Activated naive CD4-positive, alpha-beta T cell treated with anti-CD3 and anti-CD28 coated beads, Interleukin-2, amount 10 ng/mL, durations not matched to agents 7 days and 5 days (primary cell): ENCODE results near the gene UTF1.

Source experiments
- CTCF ChIA-PET: fragments of 350-600 bp; sonication (Branson Sonifier 250); formaldehyde crosslinking; loops from one replicate; lab custom pipeline; 2021; ENCODE audit warnings: antibody characterized with exemption; lab: Charles Lee
- DNase-seq: peaks from one replicate; pipeline ENCODE4 v3.0.0-alpha.2; 2020
- H3K27ac Mint-ChIP-seq: one replicate; pipeline ENCODE4 v1.8.0; 2021; ENCODE audit warnings: mild to moderate bottlenecking, moderate library complexity, mixed read lengths
- H3K27me3 Mint-ChIP-seq: one replicate; pipeline ENCODE4 v1.8.0; 2021; ENCODE audit warnings: mild to moderate bottlenecking, mixed read lengths
- H3K36me3 Mint-ChIP-seq: one replicate; pipeline ENCODE4 v1.8.0; 2021; ENCODE audit warnings: mixed read lengths
- H3K4me1 Mint-ChIP-seq: one replicate; pipeline ENCODE4 v1.8.0; 2021; ENCODE audit warnings: mixed read lengths
- H3K4me3 Mint-ChIP-seq: one replicate; pipeline ENCODE4 v1.8.0; 2021; ENCODE audit warnings: mild to moderate bottlenecking, moderate library complexity, mixed read lengths
- H3K9me3 Mint-ChIP-seq: one replicate; pipeline ENCODE4 v1.8.0; 2021; ENCODE audit warnings: mixed read lengths

UTF1 gene

DNA sequence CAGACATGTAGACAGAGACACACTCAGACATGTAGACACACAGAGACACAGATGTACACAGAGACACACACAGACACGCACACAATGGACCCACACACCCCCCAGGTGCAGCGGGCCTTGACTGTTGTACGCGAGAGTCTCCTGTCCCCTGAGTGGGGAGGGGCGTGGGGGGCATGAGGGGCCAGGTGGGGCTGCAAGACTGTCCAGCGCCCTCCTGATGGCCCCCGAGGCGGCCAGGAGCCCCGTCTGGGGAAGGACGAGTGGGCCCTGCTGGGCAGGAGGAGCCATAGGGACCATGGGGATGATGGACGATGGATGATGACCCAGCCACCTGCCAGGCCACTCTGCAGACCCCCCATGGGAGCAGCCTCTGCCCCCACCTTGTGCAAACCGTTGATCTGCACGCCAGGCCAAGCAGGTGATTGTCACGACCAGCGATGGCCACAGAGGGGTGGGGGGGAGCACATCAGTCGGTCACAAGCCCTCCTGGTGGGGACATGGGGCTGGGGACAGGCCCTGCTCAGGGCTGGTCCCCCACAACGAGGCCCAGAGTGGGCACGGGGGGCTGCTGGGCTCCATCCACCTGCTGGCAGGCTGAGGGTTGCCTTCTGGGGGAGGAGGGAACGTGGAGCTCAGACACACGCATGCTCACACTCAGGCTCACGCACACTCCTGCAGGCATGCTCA is 19.2 kb downstream of the UTF1 start:
- H3K9me3 Mint-ChIP-seq: no peaks in the 10 kb centered on the region
- no peak overlapping the region for H3K27ac Mint-ChIP-seq
- no peaks in the 10 kb centered on the region for H3K36me3 Mint-ChIP-seq
- peaks cover 2% of the 10 kb centered on the region for H3K4me1 Mint-ChIP-seq
- peaks cover 25% of the 10 kb centered on the region for H3K27me3 Mint-ChIP-seq
- DNase-seq: no peak
- H3K4me3 Mint-ChIP-seq: no peak overlapping the region
- CTCF ChIA-PET: no interaction called here

GRCh38 chr10:133249975-133250754 is 20.1 kb downstream of the UTF1 start:
- Mint-ChIP-seq H3K4me1 (peaks cover 2% of the 10 kb centered on the region), H3K27ac (no peak overlapping the region), H3K4me3 (no peak overlapping the region), H3K9me3 (no peaks in the 10 kb centered on the region), H3K36me3 (no peaks in the 10 kb centered on the region), H3K27me3 (peaks cover 21% of the 10 kb centered on the region)
- no peak for DNase-seq
- CTCF ChIA-PET: no interaction called here

DNA sequence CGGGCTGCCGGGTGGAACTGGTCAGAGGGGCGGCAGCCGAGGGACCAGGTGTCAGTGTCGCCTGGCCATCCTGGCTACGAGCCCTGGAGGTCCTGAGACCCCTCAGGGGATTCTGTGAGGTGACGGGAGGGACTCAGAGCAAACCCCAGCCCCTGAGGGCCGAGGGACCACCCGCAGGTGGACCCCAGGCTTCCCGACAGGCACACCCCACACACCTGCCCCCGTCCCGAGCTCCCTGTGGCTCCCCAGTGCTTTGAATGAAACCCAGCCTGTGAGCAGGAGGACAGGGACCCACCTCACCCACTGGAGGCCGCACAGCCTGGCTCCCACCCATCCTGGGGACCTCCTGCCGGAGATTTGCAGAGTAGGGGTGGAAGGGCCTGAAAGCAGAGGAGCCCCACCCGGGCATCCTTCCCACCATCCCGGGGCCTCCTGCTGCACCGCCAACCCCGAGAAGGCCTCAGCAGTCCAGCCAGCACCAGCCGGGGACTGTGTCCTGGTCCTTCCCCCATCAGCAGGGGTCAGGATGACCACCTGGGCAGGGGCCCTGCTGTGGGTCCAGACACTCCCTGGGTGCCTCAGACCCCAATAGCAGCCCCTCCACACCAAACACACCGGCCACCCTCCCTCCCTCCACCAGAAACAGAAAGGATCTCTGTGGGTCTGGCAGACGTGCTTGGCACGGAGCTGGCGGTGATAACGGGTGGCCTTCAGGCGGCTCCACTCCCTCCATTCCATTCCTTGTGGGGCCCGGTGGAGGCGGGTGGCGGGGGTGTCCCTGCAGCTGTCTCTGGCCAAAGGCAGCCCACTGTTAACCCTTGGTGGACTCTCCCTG is 21.6 kb downstream of the UTF1 start:
- Mint-ChIP-seq H3K36me3 (no peaks in the 10 kb centered on the region), H3K9me3 (no peaks in the 10 kb centered on the region), H3K4me1 (peaks cover 6% of the 10 kb centered on the region), H3K27me3 (peaks cover 20% of the 10 kb centered on the region), H3K4me3 (no peak overlapping the region), H3K27ac (no peak overlapping the region)
- no peak for DNase-seq
- CTCF ChIA-PET: no interaction called here

- Mint-ChIP-seq H3K27ac (no peak overlapping the region), H3K9me3 (no peaks in the 10 kb centered on the region), H3K36me3 (no peaks in the 10 kb centered on the region), H3K4me3 (no peak overlapping the region), H3K27me3 (peaks cover 18% of the 10 kb centered on the region), H3K4me1 (peaks cover 10% of the 10 kb centered on the region)
- no peak for DNase-seq
- CTCF ChIA-PET: no interaction called here
Measured at GRCh38 chr10:133252223-133252552, 22.2 kb downstream of the UTF1 start.

- CTCF ChIA-PET: no interaction called here
- H3K9me3 Mint-ChIP-seq: no peaks in the 10 kb centered on the region
- H3K36me3 Mint-ChIP-seq: no peaks in the 10 kb centered on the region
- H3K27me3 Mint-ChIP-seq: peaks cover 17% of the 10 kb centered on the region
- no peak overlapping the region for H3K4me3 Mint-ChIP-seq
- H3K27ac Mint-ChIP-seq: no peak overlapping the region
- H3K4me1 Mint-ChIP-seq: peaks cover 22% of the 10 kb centered on the region
- DNase-seq: no peak
Measured at GRCh38 chr10:133253361-133253955, 23.4 kb downstream of the UTF1 start.

- no peak overlapping the region for H3K27ac Mint-ChIP-seq
Measured at GRCh38 chr10:133254421-133255120, 24.6 kb downstream of the UTF1 start.

GRCh38 chr10:133255323-133255722 is 25.3 kb downstream of the UTF1 start:
- Mint-ChIP-seq H3K4me3 (no peak overlapping the region), H3K27me3 (peaks cover 22% of the 10 kb centered on the region), H3K27ac (no peak overlapping the region), H3K36me3 (no peaks in the 10 kb centered on the region), H3K9me3 (no peaks in the 10 kb centered on the region), H3K4me1 (peaks cover 38% of the 10 kb centered on the region)
- CTCF ChIA-PET: no interaction called here
- DNase-seq: no peak

More at GRCh38 chr10:133254421-133255120, 24.6 kb downstream of the UTF1 start:
- H3K4me1 Mint-ChIP-seq: peaks cover 30% of the 10 kb centered on the region
- H3K4me3 Mint-ChIP-seq: no peak overlapping the region
- DNase-seq: no peak
- H3K27me3 Mint-ChIP-seq: peaks cover 21% of the 10 kb centered on the region
- CTCF ChIA-PET: no interaction called here
- H3K9me3 Mint-ChIP-seq: no peaks in the 10 kb centered on the region
- no peaks in the 10 kb centered on the region for H3K36me3 Mint-ChIP-seq

- CTCF ChIA-PET: interaction anchor here (0.8 to 1.7 kb wide), 5 partner anchors 18 to 114 kb away, joined by 3 to 6 read pairs (median 3); partner anchors contain the start of gene ADAM8
- no peaks in the 10 kb centered on the region for H3K9me3 Mint-ChIP-seq
- peak; percentile 51 for DNase-seq
- H3K27me3 Mint-ChIP-seq: peaks cover 18% of the 10 kb centered on the region
- peaks cover 55% of the 10 kb centered on the region for H3K4me1 Mint-ChIP-seq
- peak overlapping the region; percentile 40 for H3K4me3 Mint-ChIP-seq
- H3K36me3 Mint-ChIP-seq: peaks cover 3% of the 10 kb centered on the region
- H3K27ac Mint-ChIP-seq: peak overlapping the region; percentile 93
Measured at GRCh38 chr10:133257489-133258065, 27.6 kb downstream of the UTF1 start.

GRCh38 chr10:133258066-133258817 is 28.2 kb downstream of the UTF1 start:
- no peaks in the 10 kb centered on the region for H3K9me3 Mint-ChIP-seq
- peak overlapping the region; percentile 46 for H3K4me3 Mint-ChIP-seq
- H3K27ac Mint-ChIP-seq: peak overlapping the region; percentile 93
- CTCF ChIA-PET: interaction anchor here (0.9 to 1.5 kb wide), 4 partner anchors 18 to 115 kb away, joined by 3 to 4 read pairs (median 3); partner anchors contain the start of gene ADAM8
- peaks cover 9% of the 10 kb centered on the region for H3K36me3 Mint-ChIP-seq
- DNase-seq: peak; percentile 63
- peaks cover 62% of the 10 kb centered on the region for H3K4me1 Mint-ChIP-seq
- peaks cover 18% of the 10 kb centered on the region for H3K27me3 Mint-ChIP-seq

GRCh38 chr10:133258818-133259601 is 29.0 kb downstream of the UTF1 start:
- DNase-seq: peak; percentile 91
- Mint-ChIP-seq H3K27me3 (peaks cover 18% of the 10 kb centered on the region), H3K27ac (peak overlapping the region; percentile 96), H3K9me3 (no peaks in the 10 kb centered on the region), H3K4me3 (peak overlapping the region; percentile 60), H3K36me3 (peaks cover 11% of the 10 kb centered on the region), H3K4me1 (peaks cover 69% of the 10 kb centered on the region)
- CTCF ChIA-PET: interaction anchor here (0.9 to 1.5 kb wide), 8 partner anchors 13 to 115 kb away, joined by 3 to 7 read pairs (median 3); partner anchors contain the start of gene ADAM8

DNA sequence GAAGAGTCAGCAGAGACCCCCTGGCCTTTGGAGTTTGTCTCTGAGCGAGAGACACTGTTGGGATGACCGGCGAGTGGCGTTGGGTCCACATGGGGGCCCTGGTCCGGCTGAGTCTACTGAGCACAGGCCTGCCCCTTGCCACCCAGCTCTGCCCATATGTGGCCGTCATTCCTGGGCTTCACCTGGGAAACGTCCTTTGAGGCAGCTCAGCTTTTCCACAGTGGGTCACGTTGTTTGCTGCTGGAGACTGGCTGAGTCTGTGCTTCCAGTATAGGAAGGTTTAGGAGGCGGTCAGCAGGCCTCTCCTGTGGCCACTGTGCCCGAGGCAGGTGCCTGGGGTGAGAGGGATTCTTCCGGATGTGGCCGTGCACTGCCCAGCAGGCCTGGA is 29.6 kb downstream of the UTF1 start:
- Mint-ChIP-seq H3K36me3 (peaks cover 15% of the 10 kb centered on the region), H3K9me3 (no peaks in the 10 kb centered on the region), H3K27ac (peak overlapping the region; percentile 96), H3K4me1 (peaks cover 75% of the 10 kb centered on the region), H3K27me3 (peaks cover 18% of the 10 kb centered on the region), H3K4me3 (peak overlapping the region; percentile 60)
- no peak for DNase-seq
- CTCF ChIA-PET: interaction anchor here (0.6 to 1.5 kb wide), 6 partner anchors 13 to 116 kb away, joined by 3 to 7 read pairs (median 4); no protein-coding TSS in a partner anchor
